K562 (cell line): Measurements from ENCODE around the gene SLC12A1.

ENCODE experiments used
- JUND ChIP-seq, 2 experiments: IDR thresholded peaks; 2 replicates in 1 of 2; 3 replicates in 1 of 2; pipeline ENCODE4 v1.6.1; 2011; ENCODE audit warnings: borderline replicate concordance in 2 of 2, low read depth in 2 of 2, low read length in 2 of 2, improper control_type of control experiment in 1 of 2, missing biosample characterization in 1 of 2, missing genetic modification characterization in 1 of 2, missing genetic modification reagents in 1 of 2
- MYC ChIP-seq, 2 experiments: fragments of 250-450 bp in 1 of 2; sonication (Bioruptor Pico) in 1 of 2; IDR thresholded peaks; 2 replicates each; pipeline versions ENCODE4 v1.5.1 to v1.6.1; 2012 to 2021; ENCODE audit warnings: low read depth in 2 of 2, borderline replicate concordance in 1 of 2, improper control_type of control experiment in 1 of 2, low read length in 1 of 2, mild to moderate bottlenecking in 1 of 2, moderate library complexity in 1 of 2
- NFXL1 ChIP-seq: fragments of 450-650 bp; formaldehyde crosslinking; IDR thresholded peaks from 2 replicates; pipeline ENCODE4 v1.4.0; 2021; ENCODE audit warnings: mild to moderate bottlenecking
- POLR2AphosphoS5 ChIP-seq: IDR thresholded peaks from 2 replicates; pipeline ENCODE4 v1.6.1; 2011; ENCODE audit warnings: mild to moderate bottlenecking, low read depth, low read length, moderate library complexity; ENCODE audit not compliant: control insufficient read depth, insufficient read depth
- TAF7 ChIP-seq: fragments of 450-650 bp; IDR thresholded peaks from 2 replicates; pipeline ENCODE4 v1.6.1; 2016; ENCODE audit warnings: missing genetic modification characterization, missing compliant biosample characterization
- ZNF512 ChIP-seq: IDR thresholded peaks from 2 replicates; pipeline ENCODE4 v1.6.1; 2016; ENCODE audit warnings: missing genetic modification characterization, missing compliant biosample characterization
- TF ChIP-seq, protein P1 (sequence below): sonication (generic); formaldehyde crosslinking; IDR thresholded peaks from 2 replicates; pipeline ENCODE4 v1.4.0; 2020; ENCODE audit warnings: mild to moderate bottlenecking, missing genetic modification reagents
- TF ChIP-seq, protein P2 (sequence below): fragments of 250-450 bp; sonication (Bioruptor Pico); IDR thresholded peaks from 2 replicates; pipeline ENCODE4 v1.4.0; 2020

GRCh38 chr15:48285329-48286214 lies 79.5 kb downstream of the SLC12A1 start:
- no peak for TF ChIP-seq TAF7 (tag)
- TF ChIP-seq, protein P1, sequence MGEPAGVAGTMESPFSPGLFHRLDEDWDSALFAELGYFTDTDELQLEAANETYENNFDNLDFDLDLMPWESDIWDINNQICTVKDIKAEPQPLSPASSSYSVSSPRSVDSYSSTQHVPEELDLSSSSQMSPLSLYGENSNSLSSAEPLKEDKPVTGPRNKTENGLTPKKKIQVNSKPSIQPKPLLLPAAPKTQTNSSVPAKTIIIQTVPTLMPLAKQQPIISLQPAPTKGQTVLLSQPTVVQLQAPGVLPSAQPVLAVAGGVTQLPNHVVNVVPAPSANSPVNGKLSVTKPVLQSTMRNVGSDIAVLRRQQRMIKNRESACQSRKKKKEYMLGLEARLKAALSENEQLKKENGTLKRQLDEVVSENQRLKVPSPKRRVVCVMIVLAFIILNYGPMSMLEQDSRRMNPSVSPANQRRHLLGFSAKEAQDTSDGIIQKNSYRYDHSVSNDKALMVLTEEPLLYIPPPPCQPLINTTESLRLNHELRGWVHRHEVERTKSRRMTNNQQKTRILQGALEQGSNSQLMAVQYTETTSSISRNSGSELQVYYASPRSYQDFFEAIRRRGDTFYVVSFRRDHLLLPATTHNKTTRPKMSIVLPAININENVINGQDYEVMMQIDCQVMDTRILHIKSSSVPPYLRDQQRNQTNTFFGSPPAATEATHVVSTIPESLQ (CRISPR knock-in tag), result no peak
- TF ChIP-seq MYC (IDR thresholded peaks at IDR 0.05; ENCODE audit: low read depth, low read length), result no peak
- TF ChIP-seq MYC (CRISPR knock-in tag; IDR thresholded peaks at IDR 0.05; ENCODE audit: borderline replicate concordance, low read depth), result no peak
- no peak for TF ChIP-seq ZNF512 (tag)
- no peak for TF ChIP-seq JUND (IDR thresholded peaks at IDR 0.05; ENCODE audit: borderline replicate concordance, low read depth, low read length)
- TF ChIP-seq JUND (tag; IDR thresholded peaks at IDR 0.05; ENCODE audit: borderline replicate concordance, low read depth, low read length), result no peak
- TF ChIP-seq POLR2AphosphoS5, result no peak
- TF ChIP-seq, protein P2, sequence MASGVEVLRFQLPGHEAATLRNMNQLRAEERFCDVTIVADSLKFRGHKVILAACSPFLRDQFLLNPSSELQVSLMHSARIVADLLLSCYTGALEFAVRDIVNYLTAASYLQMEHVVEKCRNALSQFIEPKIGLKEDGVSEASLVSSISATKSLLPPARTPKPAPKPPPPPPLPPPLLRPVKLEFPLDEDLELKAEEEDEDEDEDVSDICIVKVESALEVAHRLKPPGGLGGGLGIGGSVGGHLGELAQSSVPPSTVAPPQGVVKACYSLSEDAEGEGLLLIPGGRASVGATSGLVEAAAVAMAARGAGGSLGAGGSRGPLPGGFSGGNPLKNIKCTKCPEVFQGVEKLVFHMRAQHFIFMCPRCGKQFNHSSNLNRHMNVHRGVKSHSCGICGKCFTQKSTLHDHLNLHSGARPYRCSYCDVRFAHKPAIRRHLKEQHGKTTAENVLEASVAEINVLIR (CRISPR knock-in tag), result no peak
- TF ChIP-seq NFXL1, result no peak
